Mesothelial cell of epicardium (in vitro differentiated cells): Measurements from ENCODE around the gene IFNAR1. TPM values are rescaled to one million over a fixed set of nuclear protein-coding genes. Genes with fewer than 3 reads are reported as not detected.

Experiments
- DNase-seq, 2 experiments: peaks; one replicate each; pipeline ENCODE4 v3.0.0; 2021; ENCODE audit warnings: low spot score in 2 of 2; ENCODE audit not compliant: unreplicated experiment in 2 of 2
- H3K27ac Mint-ChIP-seq: 2 replicates; pipeline ENCODE4 v1.8.0; 2021; ENCODE audit warnings: mixed read lengths
- H3K27me3 Mint-ChIP-seq: 2 replicates; pipeline ENCODE4 v1.8.0; 2021; ENCODE audit warnings: low read depth, mixed read lengths
- H3K36me3 Mint-ChIP-seq: 2 replicates; pipeline ENCODE4 v1.8.0; 2021; ENCODE audit warnings: mixed read lengths
- H3K4me1 Mint-ChIP-seq: 2 replicates; pipeline ENCODE4 v1.8.0; 2021; ENCODE audit warnings: mixed read lengths
- H3K4me3 Mint-ChIP-seq: 2 replicates; pipeline ENCODE4 v1.8.0; 2021; ENCODE audit warnings: mild to moderate bottlenecking, moderate library complexity, mixed read lengths
- H3K9me3 Mint-ChIP-seq: 2 replicates; pipeline ENCODE4 v1.8.0; 2021; ENCODE audit warnings: mixed read lengths
- CTCF ChIP-seq: fragments of 200-600 bp; sonication (generic); IDR thresholded peaks from one replicate; pipeline ENCODE4 v1.5.0; 2021; ENCODE audit warnings: antibody characterized with exemption; ENCODE audit not compliant: unreplicated experiment
- total RNA-seq: library from RNA; stranded (reverse); gene quantifications from 3 replicates; pipeline ENCODE4 v1.2.1, GENCODE V29; 2021

IFNAR1 gene
- total RNA-seq, 1 donor from 2014 or later = 27.0 TPM

GRCh38 chr21:33384841-33385331 lies 60.1 kb downstream of the IFNAR1 start:
- no peak overlapping the region for H3K4me3 Mint-ChIP-seq
- no peaks in the 10 kb centered on the region for H3K9me3 Mint-ChIP-seq
- no peaks in the 10 kb centered on the region for H3K36me3 Mint-ChIP-seq
- TF ChIP-seq CTCF = no peak
- H3K4me1 Mint-ChIP-seq = peaks cover 9% of the 10 kb centered on the region
- DNase-seq = no peak
- no peaks in the 10 kb centered on the region for H3K27me3 Mint-ChIP-seq
- H3K27ac Mint-ChIP-seq = no peak overlapping the region

DNA sequence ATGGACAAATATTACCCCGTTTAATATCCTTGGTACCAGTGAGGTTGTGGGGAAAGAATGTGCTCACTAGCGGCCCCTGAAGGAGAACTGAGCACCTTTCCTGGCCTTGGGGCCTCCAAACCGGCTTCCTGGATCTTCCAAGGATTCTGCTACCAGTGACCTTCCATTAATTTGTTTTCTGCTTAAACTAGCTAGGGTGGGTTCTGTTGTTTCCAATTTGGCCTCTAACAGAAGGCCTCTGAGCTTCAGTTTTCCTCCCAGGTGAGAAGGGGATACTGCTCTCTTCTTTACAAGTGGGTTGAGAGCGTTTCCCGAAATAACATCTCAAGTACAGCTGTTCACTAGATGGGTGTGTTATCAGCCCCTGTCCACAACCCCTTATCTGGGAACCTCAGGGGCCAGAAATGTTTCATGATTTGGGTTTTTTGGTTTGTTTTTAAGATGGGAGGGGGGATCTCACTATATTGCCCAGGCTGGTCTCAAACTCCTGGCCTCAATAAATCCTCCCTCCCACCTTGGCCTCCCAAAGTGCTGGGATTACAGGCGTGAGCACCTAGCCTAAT lies 61.5 kb downstream of the IFNAR1 start:
- no peak for TF ChIP-seq CTCF
- Mint-ChIP-seq H3K4me3 (no peak overlapping the region), H3K27me3 (no peaks in the 10 kb centered on the region), H3K36me3 (no peaks in the 10 kb centered on the region), H3K9me3 (no peaks in the 10 kb centered on the region), H3K27ac (no peak overlapping the region), H3K4me1 (peaks cover 7% of the 10 kb centered on the region)
- no peak for DNase-seq

- Mint-ChIP-seq H3K27ac (no peak overlapping the region), H3K36me3 (no peaks in the 10 kb centered on the region), H3K4me3 (no peak overlapping the region), H3K9me3 (no peaks in the 10 kb centered on the region), H3K27me3 (no peaks in the 10 kb centered on the region), H3K4me1 (peaks cover 9% of the 10 kb centered on the region)
- no peak for DNase-seq
- no peak for TF ChIP-seq CTCF
Measured at GRCh38 chr21:33387294-33387693, 62.5 kb downstream of the IFNAR1 start.

DNA sequence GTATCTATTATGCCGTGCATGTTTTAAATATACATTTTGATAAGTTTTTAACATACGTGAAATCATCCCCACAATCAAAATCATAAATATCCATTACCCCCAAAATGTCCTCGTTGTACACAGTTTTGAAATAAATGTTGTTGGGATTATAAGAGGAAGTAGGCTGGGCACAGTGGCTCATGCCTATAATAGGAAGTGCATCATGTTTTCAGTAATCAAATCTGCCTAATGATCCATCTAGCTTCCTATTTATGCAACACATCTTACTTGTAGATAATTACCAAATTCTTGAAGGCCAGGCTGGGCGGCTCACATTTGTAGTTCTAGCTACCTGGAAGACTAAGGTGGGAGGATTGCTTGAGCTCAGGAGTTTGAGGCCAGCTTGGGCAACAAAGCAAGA lies 63.4 kb downstream of the IFNAR1 start:
- H3K27me3 Mint-ChIP-seq = no peaks in the 10 kb centered on the region
- no peak overlapping the region for H3K27ac Mint-ChIP-seq
- no peak overlapping the region for H3K4me3 Mint-ChIP-seq
- H3K9me3 Mint-ChIP-seq = no peaks in the 10 kb centered on the region
- no peaks in the 10 kb centered on the region for H3K36me3 Mint-ChIP-seq
- peaks cover 4% of the 10 kb centered on the region for H3K4me1 Mint-ChIP-seq
- TF ChIP-seq CTCF = no peak
- DNase-seq = no peak

DNA sequence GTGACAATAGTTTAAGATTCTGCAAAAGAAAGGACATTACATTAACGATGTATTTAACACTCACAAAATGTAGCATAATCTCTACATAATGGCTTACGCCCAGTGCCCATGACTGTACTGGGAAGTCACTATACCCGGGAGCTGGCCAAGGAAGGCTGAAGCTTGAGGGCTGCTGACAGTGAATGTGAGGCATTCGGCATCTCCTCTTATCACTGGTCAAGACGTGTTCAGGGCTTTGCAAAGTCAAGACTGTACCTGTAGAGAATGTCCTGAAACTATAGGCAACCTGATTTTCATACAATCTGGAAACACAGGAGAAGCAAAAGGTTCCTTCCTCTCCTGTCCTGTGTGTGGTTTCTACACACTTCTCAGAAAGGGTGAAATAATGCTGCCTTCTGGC lies 65.7 kb downstream of the IFNAR1 start:
- peaks cover 7% of the 10 kb centered on the region for H3K4me1 Mint-ChIP-seq
- no peak for TF ChIP-seq CTCF

DNA sequence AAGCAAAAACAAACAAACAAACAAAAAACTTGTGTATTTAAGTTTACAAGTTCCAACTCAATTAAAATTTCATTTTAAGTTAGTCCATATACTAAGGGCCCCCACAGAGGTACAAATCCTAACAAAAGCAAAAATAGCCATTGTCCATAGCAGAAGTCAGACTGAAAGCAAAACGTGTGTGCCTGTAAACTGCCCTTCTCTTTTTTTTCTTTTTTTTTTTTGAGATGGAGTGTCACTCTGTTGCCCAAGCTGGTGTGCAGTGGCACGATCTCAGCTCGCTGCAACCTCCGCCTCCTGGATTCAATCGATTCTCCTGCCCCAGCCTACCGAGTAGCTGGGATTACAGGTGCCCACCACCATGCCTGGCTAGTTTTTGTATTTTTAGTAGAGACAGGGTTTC lies 66.9 kb downstream of the IFNAR1 start:
- no peaks in the 10 kb centered on the region for H3K9me3 Mint-ChIP-seq
- no peak for TF ChIP-seq CTCF
- H3K27ac Mint-ChIP-seq = no peak overlapping the region
- no peak for DNase-seq
- no peaks in the 10 kb centered on the region for H3K36me3 Mint-ChIP-seq
- no peak overlapping the region for H3K4me3 Mint-ChIP-seq
- H3K27me3 Mint-ChIP-seq = no peaks in the 10 kb centered on the region
- H3K4me1 Mint-ChIP-seq = peaks cover 15% of the 10 kb centered on the region

More for the DNA sequence above, 65.7 kb downstream of the IFNAR1 start:
- DNase-seq = no peak
- no peak overlapping the region for H3K4me3 Mint-ChIP-seq
- no peaks in the 10 kb centered on the region for H3K36me3 Mint-ChIP-seq
- H3K27me3 Mint-ChIP-seq = no peaks in the 10 kb centered on the region
- H3K9me3 Mint-ChIP-seq = no peaks in the 10 kb centered on the region
- H3K27ac Mint-ChIP-seq = no peak overlapping the region
